GM18526 (cell line): Measurements from ENCODE around the gene NELFA.

ENCODE experiments used
- POLR2A ChIP-seq: IDR thresholded peaks from 3 replicates; pipeline ENCODE4 v1.6.1; 2011; ENCODE audit not compliant: insufficient read length; ENCODE audit errors: extremely low read depth

The NELFA gene

DNA sequence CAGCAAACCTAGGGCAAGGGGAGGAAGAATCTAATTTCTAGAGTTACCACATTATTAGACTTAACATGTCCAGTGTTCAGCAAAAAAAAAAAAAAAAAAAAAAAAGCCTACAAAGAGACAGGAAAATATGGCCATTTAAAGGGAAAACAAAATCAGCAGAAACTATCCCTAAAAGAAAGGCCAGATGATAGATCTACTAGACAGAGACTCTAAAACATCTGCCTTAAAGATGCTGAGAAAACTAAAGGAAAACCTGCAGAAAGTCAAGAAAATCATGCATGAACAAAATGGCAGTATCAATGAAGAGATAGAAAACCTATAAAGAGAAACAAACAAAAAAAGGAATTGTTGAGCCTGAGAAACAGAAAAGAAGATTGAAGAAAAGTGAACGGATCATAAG is 43.8 kb downstream of the NELFA start:
- no peak for TF ChIP-seq POLR2A

DNA sequence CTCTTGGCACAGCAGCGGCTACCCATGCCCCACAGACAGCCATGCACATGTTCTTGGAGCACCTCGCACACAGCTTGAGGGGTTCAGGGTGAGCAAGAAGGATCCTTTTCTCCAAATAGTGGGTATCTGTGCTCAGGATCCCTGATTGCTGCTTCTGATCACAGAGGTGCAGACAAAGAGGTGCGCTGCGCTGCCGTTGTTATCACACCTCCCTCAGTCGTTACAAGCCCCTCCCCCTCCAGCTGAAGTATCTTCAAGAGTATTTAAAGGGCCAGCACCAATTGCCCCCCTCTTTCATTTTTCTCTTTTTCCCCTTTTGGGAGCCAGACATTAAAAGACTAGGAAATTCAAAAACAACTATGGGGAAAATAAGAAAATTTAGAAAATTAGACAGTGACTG is 44.3 kb downstream of the NELFA start:
- TF ChIP-seq POLR2A: no peak

DNA sequence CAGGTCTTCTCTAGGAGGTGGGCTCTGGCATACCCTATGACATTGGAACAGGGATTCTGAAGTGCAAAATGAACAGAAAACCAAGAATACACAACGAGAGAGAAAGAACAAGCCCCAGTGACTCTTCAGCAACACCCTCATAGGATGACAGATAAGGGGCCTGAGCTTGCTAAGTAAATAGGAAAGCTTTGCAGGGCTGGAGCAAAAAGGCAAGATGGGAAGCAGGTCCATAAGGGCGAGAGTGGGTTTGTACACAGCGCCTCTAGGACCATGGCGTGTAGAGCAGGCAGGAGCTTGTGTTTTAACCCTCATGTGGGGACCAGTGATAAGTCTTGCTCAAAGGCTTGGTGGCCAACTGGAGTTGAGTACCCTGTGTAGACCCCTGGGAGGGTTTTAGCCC is 45.8 kb downstream of the NELFA start:
- TF ChIP-seq POLR2A: no peak

GRCh38 chr4:1961563-1961962 is 47.2 kb downstream of the NELFA start:
- no peak for TF ChIP-seq POLR2A

DNA sequence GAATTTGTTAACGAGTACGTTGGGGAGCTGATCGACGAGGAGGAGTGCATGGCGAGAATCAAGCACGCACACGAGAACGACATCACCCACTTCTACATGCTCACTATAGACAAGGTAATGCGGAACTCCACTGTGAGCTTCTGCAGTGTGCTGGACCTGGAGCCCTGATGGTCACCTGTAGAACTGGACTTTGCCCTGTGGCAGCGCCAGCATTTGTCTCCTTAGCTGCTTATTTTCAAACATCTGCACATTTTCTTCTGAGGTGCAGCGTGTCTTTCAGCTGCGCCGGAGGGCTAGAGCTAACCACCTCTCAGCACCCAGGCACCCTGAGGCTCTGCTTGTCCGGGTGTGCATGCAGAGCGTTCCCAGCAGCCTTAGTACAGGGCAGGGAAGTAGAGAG is 47.7 kb downstream of the NELFA start:
- no peak for TF ChIP-seq POLR2A

DNA sequence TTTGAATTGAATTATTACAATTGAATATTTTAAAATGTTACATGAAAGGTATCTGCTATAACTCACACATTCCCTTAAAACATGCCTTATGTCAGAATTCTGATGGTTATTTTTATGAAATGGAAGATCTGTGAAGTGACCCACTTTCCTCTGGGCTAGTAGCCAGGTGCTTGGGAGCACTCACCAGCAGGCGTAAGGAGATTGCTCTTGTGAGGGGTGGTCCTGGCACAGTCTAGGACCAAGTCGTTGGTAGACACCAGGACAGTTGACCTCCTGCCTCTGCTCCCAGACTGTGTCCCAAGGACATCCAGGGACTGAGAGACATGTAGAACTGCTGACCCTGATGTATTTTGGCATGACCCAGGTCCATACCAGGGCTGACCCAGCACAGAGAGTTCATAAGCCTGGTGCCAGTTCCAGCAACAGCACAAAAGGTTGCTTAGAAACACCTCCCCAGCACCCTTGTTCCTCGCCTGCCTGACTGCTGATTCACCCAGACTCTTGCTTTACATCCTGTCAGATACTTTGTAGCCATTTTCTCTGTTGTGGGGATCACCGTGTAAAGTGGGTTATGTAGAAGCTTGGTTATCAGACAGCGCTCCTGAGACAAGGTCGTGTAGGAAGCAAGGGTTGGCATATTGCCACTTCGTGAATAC is 48.5 kb downstream of the NELFA start:
- no peak for TF ChIP-seq POLR2A

DNA sequence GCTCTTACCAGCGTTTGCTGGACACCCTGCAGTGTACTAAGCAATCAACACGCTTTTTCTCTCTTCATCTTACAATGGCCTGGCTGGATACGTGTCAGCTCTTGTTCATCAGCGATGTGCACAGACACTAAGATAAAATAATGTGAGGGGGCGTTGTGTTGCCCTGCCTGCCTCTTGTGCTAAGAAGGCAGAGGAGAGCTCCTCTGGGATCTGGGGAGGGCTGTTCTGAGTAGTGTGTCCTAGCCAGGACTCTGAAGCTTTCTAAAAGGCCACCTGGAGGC is 49.7 kb downstream of the NELFA start:
- no peak for TF ChIP-seq POLR2A

- no peak for TF ChIP-seq POLR2A
Measured at GRCh38 chr4:1958276-1959103, 50.3 kb downstream of the NELFA start.

DNA sequence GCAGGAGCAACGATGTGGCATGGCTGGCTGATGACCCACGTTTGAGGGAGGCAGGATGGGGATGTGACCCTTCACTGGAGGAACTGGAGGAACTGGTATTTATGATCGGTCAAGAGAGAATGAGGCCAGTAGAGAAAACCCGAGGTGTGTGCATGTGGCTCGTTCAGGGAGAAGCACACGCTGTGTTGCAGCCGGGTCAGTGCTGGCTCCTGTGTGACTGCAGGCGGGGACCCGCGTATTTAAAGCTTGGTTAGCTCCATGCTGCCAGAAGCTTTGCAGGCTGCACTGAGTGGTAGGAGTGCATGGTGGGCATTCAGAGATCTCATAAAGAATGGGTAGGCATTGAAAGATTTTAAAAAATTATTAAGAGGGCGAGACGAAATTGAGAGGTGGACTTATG is 52.1 kb downstream of the NELFA start:
- TF ChIP-seq POLR2A: no peak

- no peak for TF ChIP-seq POLR2A
Measured at GRCh38 chr4:1953335-1953734, 55.4 kb downstream of the NELFA start.

- no peak for TF ChIP-seq POLR2A
Measured at GRCh38 chr4:1952719-1953118, 56.1 kb downstream of the NELFA start.

GRCh38 chr4:1952058-1952700 is 56.6 kb downstream of the NELFA start:
- TF ChIP-seq POLR2A: no peak

GRCh38 chr4:1950369-1950768 is 58.4 kb downstream of the NELFA start:
- no peak for TF ChIP-seq POLR2A

DNA sequence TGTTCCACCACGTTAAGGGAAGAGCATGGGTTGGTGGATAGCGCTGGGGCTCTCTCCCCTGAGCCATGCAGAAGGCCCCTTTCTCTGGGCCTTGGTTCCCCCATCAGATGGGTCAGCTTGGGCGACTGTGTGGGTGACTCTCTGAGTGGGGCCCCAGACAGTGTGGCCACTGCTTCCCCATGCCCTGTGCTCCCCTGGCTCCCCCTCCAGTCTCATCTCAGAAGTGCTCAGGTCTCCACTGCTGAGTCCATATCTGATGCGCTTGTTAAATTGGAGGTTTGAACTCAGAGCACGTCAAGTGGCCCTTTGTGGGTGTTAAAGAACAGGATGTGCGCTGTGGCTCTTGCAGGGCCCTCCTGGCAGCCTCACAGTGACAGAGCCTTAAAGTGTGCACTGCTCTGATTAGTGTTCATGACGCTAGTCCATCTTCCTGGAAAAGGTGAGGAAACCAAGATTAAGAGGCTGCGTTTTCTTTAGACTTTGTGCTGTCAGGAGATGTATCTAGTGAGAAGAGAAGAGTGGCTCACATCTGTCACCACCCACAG is 59.8 kb downstream of the NELFA start:
- no peak for TF ChIP-seq POLR2A

DNA sequence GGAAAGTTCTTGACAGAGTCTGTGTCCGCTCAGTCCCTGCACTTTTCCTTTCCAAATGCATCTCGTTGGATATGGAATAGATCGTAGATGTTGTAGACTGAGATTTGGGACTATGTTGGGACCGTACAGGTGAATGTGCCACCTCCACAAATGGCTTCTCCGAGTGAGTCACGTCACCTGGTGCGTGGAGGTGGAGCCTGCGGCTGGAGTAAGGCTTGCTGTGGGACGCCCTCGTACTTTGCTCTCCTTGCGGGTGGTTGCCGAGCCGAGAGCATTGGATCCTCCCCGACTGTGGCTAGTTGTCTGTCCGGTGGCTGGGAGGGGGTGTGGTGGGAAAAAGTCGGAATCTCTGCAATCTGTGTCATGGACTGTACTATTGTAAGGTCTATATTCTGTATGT is 60.5 kb downstream of the NELFA start:
- no peak for TF ChIP-seq POLR2A

DNA sequence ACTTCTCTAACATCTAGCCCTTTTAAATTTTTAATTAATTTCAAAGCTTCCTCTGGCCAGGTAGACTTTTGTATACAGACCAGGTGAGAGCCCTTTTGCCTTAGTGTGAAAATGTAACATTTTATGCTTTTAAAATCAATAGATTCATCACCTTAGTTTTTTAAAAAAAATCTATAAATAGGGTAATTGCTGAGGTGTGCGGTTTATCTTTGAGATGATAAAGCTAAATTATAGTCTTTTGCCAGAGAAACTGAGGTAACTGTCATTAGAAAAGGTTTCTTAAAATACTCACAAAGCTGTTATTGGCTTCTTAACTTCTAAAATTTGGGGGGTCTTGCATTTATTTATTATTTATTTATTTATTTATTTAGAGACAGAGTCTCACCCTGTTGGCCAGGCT is 62.9 kb downstream of the NELFA start:
- TF ChIP-seq POLR2A: no peak
